HepG2 (cell line): Measurements from ENCODE around the gene INO80B. TPM values are rescaled to one million over a fixed set of nuclear protein-coding genes. Genes with fewer than 3 reads are reported as not detected.

Experiments used
- ARID4A ChIP-seq: sonication (generic); formaldehyde crosslinking; IDR thresholded peaks from 2 replicates; pipeline ENCODE4 v1.5.0; 2020; ENCODE audit warnings: mild to moderate bottlenecking, missing genetic modification reagents, borderline replicate concordance
- ATF7 ChIP-seq, 2 experiments: fragments of 450-650 bp in 1 of 2; sonication (generic) in 1 of 2; formaldehyde crosslinking in 1 of 2; IDR thresholded peaks; 2 replicates each; pipeline versions ENCODE4 v1.4.0 to v1.6.1; 2016 to 2020; ENCODE audit warnings: antibody characterized with exemption in 1 of 2, mild to moderate bottlenecking in 1 of 2, missing genetic modification reagents in 1 of 2
- BORCS8-MEF2B ChIP-seq: sonication (generic); formaldehyde crosslinking; IDR thresholded peaks from 2 replicates; pipeline ENCODE4 v1.8.0; 2022; ENCODE audit warnings: mild to moderate bottlenecking, missing genetic modification reagents
- GABPB1 ChIP-seq: IDR thresholded peaks from 2 replicates; pipeline ENCODE4 v1.6.1; 2016; ENCODE audit warnings: mild to moderate bottlenecking, missing genetic modification reagents, moderate library complexity, missing compliant biosample characterization
- JUNB ChIP-seq: sonication (generic); formaldehyde crosslinking; IDR thresholded peaks from 2 replicates; pipeline ENCODE4 v1.8.0; 2022; ENCODE audit warnings: missing genetic modification reagents, mild to moderate bottlenecking, borderline replicate concordance
- PHF8 ChIP-seq: sonication (generic); formaldehyde crosslinking; IDR thresholded peaks from 2 replicates; pipeline ENCODE4 v1.5.0; 2020; ENCODE audit warnings: missing genetic modification reagents
- POLR2AphosphoS5 ChIP-seq: IDR thresholded peaks from 2 replicates; pipeline ENCODE4 v1.6.1; 2012; ENCODE audit warnings: low read depth, low read length
- RFX3 ChIP-seq: IDR thresholded peaks from 2 replicates; pipeline ENCODE4 v1.6.1; 2016; ENCODE audit warnings: missing biosample characterization, missing genetic modification reagents
- SMAD9 ChIP-seq: sonication (generic); formaldehyde crosslinking; IDR thresholded peaks from 2 replicates; pipeline ENCODE4 v1.5.1; 2020; ENCODE audit warnings: mild to moderate bottlenecking, missing genetic modification reagents
- TFE3 ChIP-seq: IDR thresholded peaks from 2 replicates; pipeline ENCODE4 v1.6.1; 2016
- ZBTB25 ChIP-seq: IDR thresholded peaks from 2 replicates; pipeline ENCODE4 v1.6.1; 2018; ENCODE audit warnings: missing genetic modification reagents
- ZBTB43 ChIP-seq: sonication (generic); formaldehyde crosslinking; conservative IDR thresholded peaks from 2 replicates; pipeline ENCODE4 v1.4.0; 2020; ENCODE audit warnings: missing genetic modification reagents
- ZFP36L2 ChIP-seq: sonication (generic); formaldehyde crosslinking; IDR thresholded peaks from 2 replicates; pipeline ENCODE4 v1.4.0; 2020; ENCODE audit warnings: missing genetic modification reagents
- ZFX ChIP-seq: sonication (generic); formaldehyde crosslinking; IDR thresholded peaks from 2 replicates; pipeline ENCODE4 v1.4.0; 2020; ENCODE audit warnings: mild to moderate bottlenecking, low read depth, missing genetic modification reagents, moderate library complexity
- ZNF124 ChIP-seq: sonication (generic); formaldehyde crosslinking; IDR thresholded peaks from 2 replicates; pipeline ENCODE4 v1.4.0; 2020; ENCODE audit warnings: missing genetic modification reagents
- ZNF20 ChIP-seq: sonication (generic); formaldehyde crosslinking; IDR thresholded peaks from 2 replicates; pipeline ENCODE4 v1.4.0; 2020; ENCODE audit warnings: mild to moderate bottlenecking, moderate library complexity, missing genetic modification reagents
- ZNF362 ChIP-seq: sonication (generic); formaldehyde crosslinking; IDR thresholded peaks from 2 replicates; pipeline ENCODE4 v1.4.0; 2020; ENCODE audit warnings: missing genetic modification reagents, mild to moderate bottlenecking, borderline replicate concordance
- ZNF441 ChIP-seq: sonication (generic); formaldehyde crosslinking; IDR thresholded peaks from 2 replicates; pipeline ENCODE4 v1.7.0; 2021; ENCODE audit warnings: missing genetic modification reagents, borderline replicate concordance
- ZNF644 ChIP-seq: IDR thresholded peaks from 2 replicates; pipeline ENCODE4 v1.6.1; 2016; ENCODE audit warnings: low read depth
- polyA plus RNA-seq, 8 experiments: library from polyadenylated mRNA; depleted of rRNA in 3 of 8; stranded (reverse) in 7 of 8; unstranded in 1 of 8; fragments of >200 nt; fragmentation: Illumina TruSeq in 4 of 8; extraction: Trizol in 4 of 8; gene quantifications; 2 replicates each; pipeline versions ENCODE4 v1.2.1 to v1.2.3, GENCODE V29; 2011 to 2016; ENCODE audit warnings: low read depth in 4 of 8, missing spikeins in 1 of 8, mixed read lengths in 1 of 8; ENCODE audit not compliant: insufficient read depth in 1 of 8
- total RNA-seq, 5 experiments: library from RNA; depleted of rRNA; stranded (reverse); fragments of >200 nt; fragmentation: Illumina TruSeq; extraction: Trizol; gene quantifications; 2 replicates each; pipeline ENCODE4 v1.2.3, GENCODE V29; 2016; ENCODE audit warnings: low read depth in 1 of 5

The INO80B gene
- total and polyA plus RNA-seq, 2 of the 13 experiments (the other 11 are each of a cell fraction or from before 2014, with no cell fraction given): 6.2 to 14.5 TPM

GRCh38 chr2:74482801-74483674 is 28.2 kb downstream of the INO80B start, which contains the start of the genes CCDC142 and TTC31 (continued):
- TF ChIP-seq TFE3 (CRISPR knock-in tag): no peak
- peak; percentile 67; the same call in 1 of the 2 replicates for TF ChIP-seq ZBTB43 (CRISPR knock-in tag)
- TF ChIP-seq ZBTB25 (CRISPR knock-in tag): peak; percentile 96
- peak; percentile 75; the same call in 1 of the 2 replicates for TF ChIP-seq ZFX (CRISPR knock-in tag)
- TF ChIP-seq GABPB1 (CRISPR knock-in tag): peak; percentile 98
- 0 out of 2 replicates have a peak, but pooled peaks have one; percentile 55 for TF ChIP-seq ZFP36L2 (CRISPR knock-in tag)
- TF ChIP-seq BORCS8-MEF2B (CRISPR knock-in tag): peak; percentile 79
- 0 out of 2 replicates have a peak, but pooled peaks have one; percentile 14 for TF ChIP-seq ZNF20 (CRISPR knock-in tag)
- no peak for TF ChIP-seq ZNF644 (CRISPR knock-in tag)
- peak; percentile 90; the same call in 1 of the 2 replicates for TF ChIP-seq SMAD9
- no peak for TF ChIP-seq ATF7 (IDR thresholded peaks at IDR 0.05)
- TF ChIP-seq ATF7 (CRISPR knock-in tag; IDR thresholded peaks at IDR 0.05): no peak; the same call in none of the 2 replicates
- TF ChIP-seq RFX3: no peak
- peak; percentile 95 for TF ChIP-seq ARID4A (CRISPR knock-in tag)
- peak; percentile 92 for TF ChIP-seq POLR2AphosphoS5
- 0 out of 2 replicates have a peak, but pooled peaks have one; percentile 43 for TF ChIP-seq ZNF362 (CRISPR knock-in tag)
- TF ChIP-seq ZNF124 (CRISPR knock-in tag): peak; percentile 46; the same call in 1 of the 2 replicates
- peak; percentile 31 for TF ChIP-seq ZNF441 (CRISPR knock-in tag)
- TF ChIP-seq JUNB: no peak
- TF ChIP-seq PHF8 (CRISPR knock-in tag): peak; percentile 88
